GM19023 (cell line): ENCODE data around the gene CBX2.

Experiments used
- ATAC-seq: cut with Tn5 transposase; IDR thresholded peaks from one replicate; pipeline ENCODE4 v1.9.1; 2021; ENCODE audit warnings: mild to moderate bottlenecking, moderate library complexity; ENCODE audit not compliant: unreplicated experiment

The CBX2 gene

DNA sequence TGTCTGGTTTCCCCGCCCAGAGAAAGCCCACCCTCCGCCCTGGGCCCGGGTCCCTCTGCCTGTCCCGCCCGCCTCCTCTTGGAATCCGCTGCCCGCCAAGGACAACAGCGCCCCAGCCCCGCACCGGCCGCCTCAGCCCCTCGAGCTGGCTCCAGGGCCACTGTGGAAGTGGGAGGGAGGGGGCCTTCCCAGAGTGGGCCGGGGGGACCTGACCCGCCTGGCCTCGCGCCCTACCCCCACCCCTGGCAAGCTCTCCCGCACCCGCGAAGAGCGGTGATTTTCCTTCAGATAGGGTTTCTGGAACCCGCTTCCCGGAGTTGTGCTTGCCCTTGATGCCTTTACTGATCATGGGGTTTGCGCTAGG, 21.2 kb downstream of the CBX2 start:
- no peak for ATAC-seq

DNA sequence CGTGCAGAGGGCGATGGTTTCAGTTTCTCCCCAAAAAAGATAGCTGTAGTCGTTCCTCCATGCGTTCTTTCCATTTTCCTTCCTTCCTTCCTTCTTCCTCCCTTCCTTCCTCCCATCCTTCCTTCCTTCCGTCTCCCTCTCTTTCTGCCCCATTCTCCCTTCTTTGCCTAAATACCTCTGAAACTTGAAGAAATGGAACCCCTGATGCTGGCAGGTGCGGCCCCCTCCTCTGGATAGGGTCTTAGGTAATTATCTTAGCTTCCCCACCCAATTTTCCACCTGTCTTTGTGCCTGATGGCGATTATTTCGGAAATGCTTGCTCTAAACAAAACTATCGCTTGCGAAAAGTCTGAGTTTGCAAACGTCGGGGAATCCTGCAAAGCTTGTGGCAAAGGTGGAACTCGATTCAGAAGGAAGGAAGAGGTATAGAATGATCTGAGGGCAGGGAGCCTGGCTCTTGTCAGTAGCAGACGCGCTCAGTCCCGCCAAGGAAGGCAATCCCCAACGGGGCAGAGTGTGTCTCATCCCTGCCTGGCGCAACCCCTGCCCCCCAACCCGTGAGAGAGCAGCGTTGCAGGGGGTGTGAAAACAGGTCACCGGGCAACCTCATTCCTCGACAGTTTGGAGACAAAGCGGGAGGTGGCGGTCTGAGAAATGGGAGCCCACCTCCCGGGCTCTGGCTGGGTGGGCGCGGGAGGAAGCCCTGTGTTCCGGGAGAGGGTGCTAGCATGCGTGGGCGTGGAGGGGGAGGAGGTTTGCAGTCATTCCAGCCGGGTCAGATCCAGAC, 21.8 kb downstream of the CBX2 start:
- no peak for ATAC-seq

- no peak for ATAC-seq
Measured at GRCh38 chr17:79800325-79801155, 22.6 kb downstream of the CBX2 start.

DNA sequence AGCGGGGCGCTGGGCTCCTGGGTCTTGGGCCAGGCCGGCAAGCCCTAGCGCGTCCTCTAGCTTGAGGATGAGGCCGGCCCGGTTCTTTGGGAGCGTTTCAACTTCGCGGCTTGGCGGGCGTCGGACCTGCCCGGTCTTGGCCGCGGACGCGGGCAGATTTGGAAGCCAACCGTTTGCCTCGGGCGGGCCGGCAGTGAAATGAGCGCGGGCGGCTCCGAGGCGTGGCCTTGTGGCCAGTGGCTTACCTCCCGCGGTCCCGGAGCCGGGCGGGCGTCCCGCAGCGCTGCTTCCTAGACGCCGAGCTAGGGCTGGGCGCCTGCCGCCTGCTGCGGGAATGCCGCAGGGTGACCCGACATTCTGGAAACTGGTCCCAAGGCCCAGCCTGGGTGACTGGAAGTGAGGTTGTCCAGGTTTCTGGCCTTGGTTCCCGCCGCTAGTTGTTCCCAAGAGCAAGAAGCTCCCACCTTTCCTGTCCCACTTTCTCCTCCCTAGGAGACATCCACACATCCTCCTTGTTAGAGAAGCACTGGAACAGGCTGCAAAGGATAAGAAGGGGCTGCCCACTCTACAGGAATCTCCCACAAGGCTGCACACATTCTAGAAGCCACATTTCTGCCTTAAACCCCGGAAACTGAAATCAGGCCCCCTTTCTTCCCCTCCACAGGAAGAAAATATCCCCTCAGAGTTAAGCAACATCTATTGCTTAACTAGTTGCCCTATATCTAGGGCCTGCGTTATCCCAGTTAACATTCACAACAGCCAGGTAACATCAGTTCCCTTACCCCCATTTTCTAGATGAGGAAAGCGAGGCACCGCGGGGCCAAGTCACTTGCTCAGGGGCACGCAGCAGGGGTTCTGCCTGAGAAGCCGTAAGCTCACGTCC, 23.4 kb downstream of the CBX2 start:
- ATAC-seq = no peak

DNA sequence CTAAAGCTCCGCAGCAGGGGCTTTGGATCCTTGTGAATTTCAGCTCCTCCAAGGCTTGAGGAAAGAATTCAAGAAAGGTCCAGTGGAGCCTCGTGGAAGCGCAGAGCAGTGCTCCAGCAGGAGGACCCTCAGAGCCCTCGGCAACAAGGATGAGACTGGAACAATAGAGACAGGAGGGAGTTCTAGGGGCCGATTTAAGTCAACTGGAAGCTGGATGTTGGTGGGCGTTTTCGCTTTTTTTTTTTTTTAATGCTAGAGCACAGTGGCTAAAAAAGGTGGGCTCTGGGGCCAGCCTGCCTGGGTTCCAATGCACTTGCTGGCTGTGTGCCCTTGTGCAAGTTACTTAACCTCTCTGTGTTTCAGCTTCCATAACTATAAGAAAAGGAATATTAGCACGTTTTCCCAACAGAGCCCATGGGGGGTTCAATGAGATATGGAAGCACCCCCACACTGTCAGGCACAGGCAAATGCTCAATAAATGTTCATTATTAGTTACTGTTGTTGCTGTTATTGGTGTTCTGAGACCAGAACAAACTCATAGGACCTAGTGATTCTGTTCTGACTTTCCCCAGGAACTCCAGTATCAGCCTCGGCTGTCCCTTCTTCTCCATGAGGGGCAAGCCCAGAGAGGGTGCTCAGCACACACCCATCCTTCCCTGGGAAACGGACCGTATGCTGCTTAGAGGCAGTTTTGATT, 24.2 kb downstream of the CBX2 start:
- no peak for ATAC-seq

DNA sequence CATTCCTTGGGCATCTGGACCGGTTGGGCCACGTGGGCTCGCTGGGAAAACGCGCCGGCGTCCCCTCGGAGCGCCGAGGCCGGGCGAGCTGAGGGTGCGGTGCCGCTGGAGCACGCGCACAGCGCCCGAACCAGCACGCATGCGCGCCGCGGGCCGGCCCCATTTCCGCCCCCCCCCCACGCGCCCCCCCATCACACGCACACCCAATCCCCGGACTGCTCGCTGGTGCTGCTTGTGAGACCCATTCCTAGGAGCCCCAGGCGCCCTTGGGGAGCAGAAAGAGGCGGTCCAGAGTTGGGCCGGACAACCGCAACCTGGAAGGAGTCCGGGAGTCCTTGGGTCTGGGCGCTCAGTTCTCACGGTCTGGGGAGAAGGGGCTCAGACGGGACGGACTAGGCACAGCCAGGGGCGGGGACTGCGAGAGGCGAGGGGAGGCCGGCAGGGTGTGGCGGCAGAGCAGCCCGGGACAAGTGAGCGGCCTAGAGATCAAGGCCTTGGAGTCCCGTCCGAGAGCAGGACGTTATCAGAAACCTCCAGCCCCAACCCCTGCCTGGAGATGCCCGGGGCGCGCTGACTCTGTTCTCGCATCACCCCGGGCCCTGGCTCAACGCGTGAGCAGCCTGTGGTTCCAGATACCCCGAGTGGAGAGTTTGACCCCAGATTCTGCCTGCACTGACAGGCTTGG, 24.9 kb downstream of the CBX2 start:
- no peak for ATAC-seq

DNA sequence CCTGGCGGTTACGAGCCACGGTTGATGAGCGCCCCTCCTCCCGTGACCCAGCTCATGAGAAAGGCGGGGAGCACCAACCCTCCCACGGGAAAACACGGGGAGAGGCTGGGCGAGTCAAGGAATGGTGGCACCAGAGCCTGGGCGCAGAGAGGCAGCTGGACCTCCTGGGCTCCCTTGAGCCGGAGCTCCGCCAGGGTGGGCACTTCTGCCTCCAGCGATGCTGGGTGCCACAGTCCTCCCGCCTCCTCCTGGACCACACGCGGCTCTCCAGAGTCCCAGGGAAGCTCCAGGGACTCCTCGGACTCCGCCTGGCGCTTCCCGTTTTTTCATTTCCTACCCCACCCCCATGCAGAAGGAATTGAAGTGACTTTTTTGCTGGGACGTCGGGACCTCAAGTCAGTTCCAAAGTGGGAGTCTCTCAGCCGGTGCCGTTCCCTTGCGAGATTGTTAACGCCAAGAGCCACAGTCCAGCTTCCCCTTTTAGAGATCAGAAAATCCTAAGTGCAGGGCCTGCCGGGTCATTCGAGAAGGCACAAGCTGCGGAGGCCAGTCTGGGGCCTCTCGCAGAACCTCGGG, 25.6 kb downstream of the CBX2 start:
- ATAC-seq = no peak

GRCh38 chr17:79803997-79804855, 26.3 kb downstream of the CBX2 start:
- ATAC-seq = no peak

GRCh38 chr17:79804856-79805696, 27.1 kb downstream of the CBX2 start:
- ATAC-seq = no peak

DNA sequence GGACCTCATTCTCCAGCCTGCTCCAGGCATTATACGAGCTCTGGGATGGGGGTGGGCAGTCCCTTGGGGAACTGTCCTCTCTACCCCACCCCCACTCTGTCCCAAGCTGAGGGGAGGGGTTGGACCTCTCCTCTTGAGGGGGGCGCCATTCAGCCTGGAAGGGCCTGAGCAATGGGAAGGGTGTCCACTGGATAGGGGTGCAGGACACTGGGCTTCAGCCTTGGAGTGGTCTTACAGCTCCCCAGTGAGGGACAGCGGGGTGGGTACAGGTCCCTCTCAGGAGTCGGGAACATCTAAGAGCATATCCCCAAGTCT, 28.5 kb downstream of the CBX2 start:
- ATAC-seq = no peak

- no peak for ATAC-seq
Measured at GRCh38 chr17:79806863-79807720, 29.1 kb downstream of the CBX2 start.

DNA sequence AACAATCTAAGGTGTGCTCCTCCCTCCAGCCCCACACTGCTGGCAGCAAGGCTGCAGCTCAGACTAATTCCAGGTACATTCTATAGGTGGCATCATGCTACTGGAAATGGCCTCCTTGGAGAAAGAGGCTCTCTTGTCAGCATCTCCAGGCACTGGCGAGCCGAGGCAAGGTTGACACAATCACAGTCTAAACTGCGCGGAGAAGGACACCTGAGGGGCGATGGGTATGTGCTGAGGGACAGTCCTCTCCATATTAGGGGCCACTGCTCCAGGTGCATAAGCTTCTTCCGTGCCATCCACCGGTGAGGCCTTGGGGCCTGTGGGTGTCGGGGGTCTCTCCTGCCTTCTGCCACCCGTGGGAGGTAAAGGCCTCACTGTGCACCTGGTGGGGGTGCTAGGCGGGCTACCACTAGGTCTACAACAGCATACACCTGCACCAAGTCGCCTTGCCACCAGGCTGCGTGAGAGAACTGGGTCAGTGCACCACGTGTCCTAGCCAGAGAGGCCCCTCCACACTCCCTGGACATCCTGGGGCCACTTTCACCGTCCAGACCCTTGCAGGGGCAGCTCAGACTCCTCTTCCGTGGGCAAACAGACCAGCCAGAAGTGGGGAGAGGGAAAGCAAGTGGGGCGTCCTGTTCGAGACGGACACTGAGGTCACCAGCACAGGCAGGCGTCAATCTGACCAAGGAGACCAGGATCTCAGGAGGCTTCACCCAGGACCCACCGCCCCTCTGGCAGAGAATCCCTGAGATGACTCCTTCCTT, 31.0 kb downstream of the CBX2 start:
- no peak for ATAC-seq

- ATAC-seq = no peak
Measured at GRCh38 chr17:79809530-79810129, 31.7 kb downstream of the CBX2 start.

DNA sequence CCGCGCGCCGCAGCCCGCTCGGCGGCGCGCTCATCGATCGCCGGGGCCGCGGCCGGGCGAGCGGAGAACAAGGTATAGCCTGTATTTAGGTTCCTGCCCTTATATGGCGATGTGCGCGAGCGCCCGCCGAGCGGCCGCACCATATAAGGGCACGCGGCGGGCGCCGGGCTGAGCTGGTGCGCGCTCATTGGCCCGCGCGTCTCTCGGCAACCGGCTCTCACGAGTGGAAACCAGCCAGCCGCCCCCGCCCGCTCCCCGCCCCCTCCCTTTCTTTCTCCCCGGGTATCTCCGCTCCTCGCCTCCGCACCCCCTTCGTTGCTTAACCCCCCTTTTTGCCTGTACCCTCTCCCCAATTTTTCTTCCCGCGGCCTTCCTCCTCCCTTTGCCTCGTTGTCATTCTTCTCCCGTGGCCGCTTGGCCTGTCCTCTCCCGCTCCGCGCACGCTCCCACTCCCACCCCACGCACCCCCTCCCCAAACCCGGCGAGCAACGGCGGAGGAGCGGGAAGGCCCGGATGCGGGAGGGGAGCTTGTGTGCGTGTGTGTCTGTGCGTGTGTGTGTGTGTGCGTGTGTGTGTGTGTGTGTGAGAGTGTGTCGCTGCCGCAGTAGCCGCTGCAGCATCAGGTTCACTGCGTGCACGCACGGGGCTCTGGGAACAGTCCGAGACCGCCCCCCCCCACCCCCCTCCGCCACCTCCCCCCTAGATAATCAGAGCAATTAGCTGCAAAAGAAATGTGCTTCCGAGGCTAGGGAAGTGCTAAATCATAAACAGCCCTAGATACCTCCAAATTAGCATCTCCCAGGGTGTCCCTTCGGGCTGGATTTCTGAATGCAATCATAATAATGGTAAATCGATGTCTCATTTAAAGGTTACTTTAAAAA, 32.4 kb downstream of the CBX2 start:
- peak; percentile 80 for ATAC-seq
